Stimulated activated CD4-positive, alpha-beta T cell treated with anti-CD3 and anti-CD28 coated beads, Interleukin-4, amount 100 ng/mL, for 48 hours (primary cell): ENCODE results near the gene CYTH2.

ENCODE experiments used
- DNase-seq, 2 donors: peaks; one replicate each; pipeline ENCODE4 v3.0.0-alpha.2; 2020; ENCODE audit warnings: low read depth in 2 of 2

The CYTH2 gene

GRCh38 chr19:48454150-48454730 lies 14.9 kb upstream of the CYTH2 start:
- no peak for DNase-seq

GRCh38 chr19:48455171-48455907 lies 13.8 kb upstream of the CYTH2 start, which contains the start of gene KCNJ14:
Gene KCNJ14 (plus strand): TSS chr19:48455574. CDS start chr19:48461725, 6,151 bp downstream.
- DNase-seq = no peak

- no peak for DNase-seq
These were observed 13.1 kb upstream of the CYTH2 start for GRCh38 chr19:48455908-48456562.

- DNase-seq = no peak
These were observed 12.3 kb upstream of the CYTH2 start for GRCh38 chr19:48456864-48457263.

- DNase-seq = no peak
These were observed 11.2 kb upstream of the CYTH2 start for GRCh38 chr19:48458016-48458415.

GRCh38 chr19:48461651-48461981 lies 7.6 kb upstream of the CYTH2 start:
- no peak for DNase-seq

- no peak for DNase-seq
These were observed 7.0 kb upstream of the CYTH2 start for GRCh38 chr19:48461982-48462655.

- DNase-seq = no peak
These were observed 4.0 kb upstream of the CYTH2 start for GRCh38 chr19:48465215-48465614.

- DNase-seq = no peak
These were observed 2.4 kb upstream of the CYTH2 start for GRCh38 chr19:48466561-48467325.

- peak; percentile 96 to 99 for DNase-seq
These were observed 339 bp upstream of the CYTH2 start for GRCh38 chr19:48468772-48469288.

GRCh38 chr19:48469934-48470680 lies 938 bp downstream of the CYTH2 start:
- DNase-seq = no peak

GRCh38 chr19:48470856-48471255 lies 1.7 kb downstream of the CYTH2 start:
- no peak for DNase-seq

- no peak for DNase-seq
These were observed 2.7 kb downstream of the CYTH2 start for GRCh38 chr19:48471836-48472235.

- no peak for DNase-seq
These were observed 4.2 kb downstream of the CYTH2 start for GRCh38 chr19:48473161-48473966.

GRCh38 chr19:48474084-48474592 lies 5.0 kb downstream of the CYTH2 start:
- no peak for DNase-seq

- DNase-seq = no peak
These were observed 6.3 kb downstream of the CYTH2 start for GRCh38 chr19:48475369-48476068.

GRCh38 chr19:48476176-48476575 lies 7.0 kb downstream of the CYTH2 start:
- no peak for DNase-seq

- no peak for DNase-seq
These were observed 8.0 kb downstream of the CYTH2 start for GRCh38 chr19:48477067-48477685.
